Measurements from ENCODE around the gene CRLF2. TPM values are rescaled to one million over a fixed set of nuclear protein-coding genes. Genes with fewer than 3 reads are reported as not detected.

Gene CRLF2
- total RNA-seq, 1 experiment from 2014 or later: 0.34 TPM

GRCh38 chrX:1181170-1181569, 31.3 kb downstream of the CRLF2 start:
- no TSS peak for BruUV-seq (replicated peaks)
- ChIA-PET RAD21 (ENCODE audit: low non-redundant PET in 1 of 2, low total read pairs in 2 of 2, uncharacterized antibody in 2 of 2, unreplicated experiment in 2 of 2) (no interaction called here), CTCF (no interaction called here)

GRCh38 chrX:1178580-1179057, 33.8 kb downstream of the CRLF2 start:
- RAD21 ChIA-PET (ENCODE audit: low non-redundant PET in 1 of 2, low total read pairs in 2 of 2, uncharacterized antibody in 2 of 2, unreplicated experiment in 2 of 2): no interaction called here
- POLR2A ChIA-PET: no interaction called here
- no peaks in the 10 kb centered on the region for H3K27me3 ChIP-seq (ENCODE audit: insufficient read depth, low read length)
- H3K9ac ChIP-seq (ENCODE audit: low read length): no peak overlapping the region
- intact Hi-C loops (cut with micrococcal nuclease): no loop called here
- CTCF ChIA-PET: no interaction called here
- no peaks in the 10 kb centered on the region for H3K36me3 ChIP-seq (ENCODE audit: control insufficient read depth in 1 of 2, insufficient read depth in 2 of 2, low read length in 2 of 2)
- H4K20me1 ChIP-seq (ENCODE audit: insufficient read depth): no peaks in the 10 kb centered on the region
- no peak overlapping the region for H3K4me3 ChIP-seq (replicated peaks in 1 of 2; ENCODE audit: low read depth in 1 of 2, low read length in 2 of 2)
- DNase-seq (ENCODE audit: low read depth, low spot score) (no peak), ATAC-seq (no peak)
- H3K4me1 ChIP-seq (ENCODE audit: control insufficient read depth in 1 of 2, insufficient read depth in 2 of 2, low read length in 2 of 2): no peaks in the 10 kb centered on the region
- no peak overlapping the region for H3K4me2 ChIP-seq (ENCODE audit: low read length)
- no peaks in the 10 kb centered on the region for H3K79me2 ChIP-seq (ENCODE audit: insufficient read depth, low read length)
- no peaks in the 10 kb centered on the region for H3K9me2 ChIP-seq (ENCODE audit: insufficient read depth)
- H3K27ac ChIP-seq (ENCODE audit: low read depth, low read length): no peak overlapping the region
- H3K9me3 ChIP-seq (ENCODE audit: control insufficient read depth in 1 of 2, insufficient read depth in 1 of 2, low read depth in 1 of 2, low read length in 2 of 2): no peaks in the 10 kb centered on the region
- no TSS peak for BruUV-seq (replicated peaks)
- H2AFZ ChIP-seq (ENCODE audit: low read depth, low read length, poor library complexity, severe bottlenecking): no peak overlapping the region
- TF ChIP-seq ZNF274 (IDR thresholded peaks at IDR 0.05; ENCODE audit: low read depth, low read length) (no peak), EZH2phosphoT487 (IDR thresholded peaks at IDR 0.05; ENCODE audit: borderline replicate concordance) (no peak), REST (IDR thresholded peaks at IDR 0.05; ENCODE audit: low read depth) (no peak), JUND (IDR thresholded peaks at IDR 0.05) (no peak), RAD21 (IDR thresholded peaks at IDR 0.05; ENCODE audit: low read depth) (no peak), POLR2A (IDR thresholded peaks at IDR 0.05; ENCODE audit: borderline replicate concordance, extremely low read depth, insufficient read depth, insufficient read length) (no peak), MAX (IDR thresholded peaks at IDR 0.05) (no peak)

More at GRCh38 chrX:1181170-1181569, 31.3 kb downstream of the CRLF2 start:
- Histone ChIP-seq H2AFZ (ENCODE audit: low read depth, low read length, poor library complexity, severe bottlenecking) (no peak overlapping the region), H3K9me2 (ENCODE audit: insufficient read depth) (no peaks in the 10 kb centered on the region), H4K20me1 (ENCODE audit: insufficient read depth) (no peaks in the 10 kb centered on the region), H3K9ac (ENCODE audit: low read length) (no peak overlapping the region), H3K36me3 (ENCODE audit: control insufficient read depth in 1 of 2, insufficient read depth in 2 of 2, low read length in 2 of 2) (no peaks in the 10 kb centered on the region), H3K4me2 (ENCODE audit: low read length) (no peak overlapping the region), H3K27ac (ENCODE audit: low read depth, low read length) (no peak overlapping the region), H3K9me3 (ENCODE audit: control insufficient read depth in 1 of 2, insufficient read depth in 1 of 2, low read depth in 1 of 2, low read length in 2 of 2) (no peaks in the 10 kb centered on the region), H3K79me2 (ENCODE audit: insufficient read depth, low read length) (no peaks in the 10 kb centered on the region), H3K27me3 (ENCODE audit: insufficient read depth, low read length) (no peaks in the 10 kb centered on the region), H3K4me3 (replicated peaks in 1 of 2; ENCODE audit: low read depth in 1 of 2, low read length in 2 of 2) (no peak overlapping the region), H3K4me1 (ENCODE audit: control insufficient read depth in 1 of 2, insufficient read depth in 2 of 2, low read length in 2 of 2) (no peaks in the 10 kb centered on the region)
- ATAC-seq: no peak
- intact Hi-C loops (cut with micrococcal nuclease): no loop called here
- DNase-seq (ENCODE audit: low read depth, low spot score): no peak
- TF ChIP-seq YY1 (IDR thresholded peaks at IDR 0.05; ENCODE audit: extremely low read depth, insufficient replicate concordance, low read depth, low read length) (no peak), JUND (IDR thresholded peaks at IDR 0.05) (no peak), FOSL1 (IDR thresholded peaks at IDR 0.05; ENCODE audit: low read depth) (no peak), ZNF274 (IDR thresholded peaks at IDR 0.05; ENCODE audit: low read depth, low read length) (no peak), POLR2A (IDR thresholded peaks at IDR 0.05; ENCODE audit: borderline replicate concordance, extremely low read depth, insufficient read depth, insufficient read length) (no peak), SIN3A (IDR thresholded peaks at IDR 0.05; ENCODE audit: low read depth) (no peak), SP1 (IDR thresholded peaks at IDR 0.05; ENCODE audit: low read depth) (no peak), ZBTB33 (IDR thresholded peaks at IDR 0.05; ENCODE audit: extremely low read depth, insufficient replicate concordance, low read length) (no peak), TCF7L2 (IDR thresholded peaks at IDR 0.05; ENCODE audit: borderline replicate concordance, extremely low read depth, insufficient read depth, insufficient read length) (no peak)
- POLR2A ChIA-PET: no interaction called here
